ENCODE measurements around the gene TAF4. TPM values are rescaled to one million over a fixed set of nuclear protein-coding genes. Genes with fewer than 3 reads are reported as not detected.
"Not testable (repeated sequence)": the region's sequence is repeated elsewhere in the genome, so short reads cannot be mapped to it uniquely, and the experiment has no call there.

The TAF4 gene
- total RNA-seq, 1 donor from 2014 or later = 28.1 TPM

DNA sequence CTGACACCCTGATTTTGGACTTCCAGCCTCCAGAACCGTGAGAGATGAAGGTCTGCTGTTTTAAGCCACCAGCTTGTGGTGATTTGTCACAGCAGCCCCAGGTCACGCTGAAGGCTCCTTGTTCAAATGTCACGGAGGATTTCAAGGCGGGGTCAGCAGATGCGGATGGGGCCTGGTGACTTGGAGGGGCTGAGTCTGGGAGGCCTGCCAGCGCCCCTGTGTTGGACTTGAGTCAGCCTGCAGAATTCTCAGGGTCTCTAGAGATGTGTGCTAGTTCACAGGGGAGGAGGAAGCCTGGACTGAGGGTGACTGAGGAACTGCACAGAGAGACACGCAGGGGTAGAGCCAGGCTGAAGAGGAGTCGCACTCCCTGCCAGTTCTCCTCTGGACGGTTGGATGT lies 19.5 kb upstream of the TAF4 start:
- Mint-ChIP-seq H3K9me3 (no peaks in the 10 kb centered on the region), H3K4me3 (no peak overlapping the region), H3K36me3 (no peaks in the 10 kb centered on the region), H3K27ac (no peak overlapping the region), H3K27me3 (ENCODE audit: low read depth) (peaks cover 13% of the 10 kb centered on the region), H3K4me1 (no peaks in the 10 kb centered on the region)
- no peak for DNase-seq (ENCODE audit: low spot score in 2 of 2, unreplicated experiment in 2 of 2)
- TF ChIP-seq, protein P1, sequence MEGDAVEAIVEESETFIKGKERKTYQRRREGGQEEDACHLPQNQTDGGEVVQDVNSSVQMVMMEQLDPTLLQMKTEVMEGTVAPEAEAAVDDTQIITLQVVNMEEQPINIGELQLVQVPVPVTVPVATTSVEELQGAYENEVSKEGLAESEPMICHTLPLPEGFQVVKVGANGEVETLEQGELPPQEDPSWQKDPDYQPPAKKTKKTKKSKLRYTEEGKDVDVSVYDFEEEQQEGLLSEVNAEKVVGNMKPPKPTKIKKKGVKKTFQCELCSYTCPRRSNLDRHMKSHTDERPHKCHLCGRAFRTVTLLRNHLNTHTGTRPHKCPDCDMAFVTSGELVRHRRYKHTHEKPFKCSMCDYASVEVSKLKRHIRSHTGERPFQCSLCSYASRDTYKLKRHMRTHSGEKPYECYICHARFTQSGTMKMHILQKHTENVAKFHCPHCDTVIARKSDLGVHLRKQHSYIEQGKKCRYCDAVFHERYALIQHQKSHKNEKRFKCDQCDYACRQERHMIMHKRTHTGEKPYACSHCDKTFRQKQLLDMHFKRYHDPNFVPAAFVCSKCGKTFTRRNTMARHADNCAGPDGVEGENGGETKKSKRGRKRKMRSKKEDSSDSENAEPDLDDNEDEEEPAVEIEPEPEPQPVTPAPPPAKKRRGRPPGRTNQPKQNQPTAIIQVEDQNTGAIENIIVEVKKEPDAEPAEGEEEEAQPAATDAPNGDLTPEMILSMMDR (IDR thresholded peaks at IDR 0.05; ENCODE audit: unreplicated experiment) = no peak

DNA sequence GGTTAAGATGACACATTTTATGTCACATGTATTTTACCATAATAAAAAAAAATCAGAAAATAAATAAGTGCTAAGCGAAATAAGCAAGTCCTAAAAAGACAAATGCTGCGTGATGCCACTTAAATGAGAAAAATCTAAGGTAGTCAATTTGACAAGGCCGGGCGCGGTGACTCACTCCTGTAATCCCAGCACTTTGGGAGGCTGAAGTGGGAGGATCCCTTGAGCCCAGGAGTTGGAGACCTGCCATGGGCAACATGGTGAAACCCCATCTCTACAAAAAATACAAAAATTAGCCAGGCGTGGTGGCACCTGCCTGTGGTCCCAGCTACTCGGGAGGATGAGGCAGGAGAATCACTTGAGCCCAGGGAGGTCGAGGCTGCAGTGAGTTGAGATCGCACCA lies 18.5 kb upstream of the TAF4 start:
- not testable (repeated sequence) for H3K27ac Mint-ChIP-seq; H3K4me1 Mint-ChIP-seq; H3K4me3 Mint-ChIP-seq; H3K9me3 Mint-ChIP-seq; H3K36me3 Mint-ChIP-seq; DNase-seq (ENCODE audit: low spot score in 2 of 2, unreplicated experiment in 2 of 2)
- H3K27me3 Mint-ChIP-seq (ENCODE audit: low read depth) = peaks cover 13% of the 10 kb centered on the region

DNA sequence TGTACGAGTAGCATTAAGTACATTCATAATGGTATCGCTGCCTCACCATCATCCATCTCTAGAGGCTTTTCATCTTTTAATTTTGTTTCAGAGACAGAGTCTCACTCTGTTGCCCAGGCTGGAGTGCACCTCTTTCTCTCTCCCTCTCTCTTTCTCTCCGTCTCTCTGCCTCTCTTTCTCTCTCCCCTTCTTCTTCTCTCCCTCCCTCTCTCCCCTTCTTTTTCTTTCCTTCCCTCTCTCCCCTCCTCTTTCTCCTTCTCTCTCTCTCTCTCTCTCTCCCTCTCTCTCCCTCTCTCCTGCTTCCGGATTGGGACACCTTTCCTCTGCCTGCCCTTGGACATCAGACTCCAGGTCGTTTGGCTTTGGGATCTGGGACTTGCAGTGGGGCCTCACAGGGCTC lies 17.6 kb upstream of the TAF4 start:
- H3K4me1 Mint-ChIP-seq = no peaks in the 10 kb centered on the region
- peaks cover 16% of the 10 kb centered on the region for H3K27me3 Mint-ChIP-seq (ENCODE audit: low read depth)
- H3K36me3 Mint-ChIP-seq = no peaks in the 10 kb centered on the region
- H3K4me3 Mint-ChIP-seq = no peak overlapping the region
- TF ChIP-seq, protein P1 (IDR thresholded peaks at IDR 0.05; ENCODE audit: unreplicated experiment) = no peak
- no peak for DNase-seq (ENCODE audit: low spot score in 2 of 2, unreplicated experiment in 2 of 2)
- peaks cover 5% of the 10 kb centered on the region for H3K9me3 Mint-ChIP-seq
- H3K27ac Mint-ChIP-seq = no peak overlapping the region

DNA sequence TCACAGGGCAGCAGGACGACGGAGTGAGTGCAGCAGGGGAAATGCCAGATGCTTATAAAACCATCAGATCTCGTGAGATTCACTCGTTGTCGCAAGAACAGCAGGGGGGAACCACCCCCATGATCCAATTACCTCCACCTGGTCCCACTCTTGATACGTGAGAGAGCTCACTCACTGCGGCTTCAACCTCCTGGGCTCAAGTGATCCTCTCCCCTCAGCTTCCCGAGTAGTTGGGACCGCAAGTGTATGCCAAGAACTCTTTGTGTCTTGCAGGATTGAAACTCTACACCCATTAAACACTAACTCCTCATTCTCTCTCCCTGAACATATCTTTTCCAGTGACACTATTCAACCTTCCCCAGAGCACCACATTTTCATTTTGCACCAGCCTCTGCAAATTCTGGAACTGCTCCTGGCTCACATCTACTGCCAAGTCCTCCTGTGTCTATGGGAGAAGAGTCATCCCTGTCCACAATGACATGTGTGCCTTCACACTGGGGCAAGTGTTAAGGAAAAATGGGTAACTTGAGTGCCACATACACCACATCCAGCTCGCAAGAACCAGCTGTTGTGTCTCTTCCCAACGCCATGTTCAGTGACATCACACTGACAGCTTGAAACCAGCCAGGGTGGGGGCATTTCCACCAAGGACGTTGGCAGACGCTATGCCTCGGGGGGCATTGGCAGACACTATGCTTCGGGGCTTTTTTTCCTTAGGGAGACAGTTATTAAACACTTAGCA lies 14.7 kb upstream of the TAF4 start:
- Mint-ChIP-seq H3K27me3 (ENCODE audit: low read depth) (peaks cover 14% of the 10 kb centered on the region), H3K36me3 (peaks cover 3% of the 10 kb centered on the region), H3K4me3 (no peak overlapping the region), H3K27ac (no peak overlapping the region), H3K4me1 (no peaks in the 10 kb centered on the region), H3K9me3 (peaks cover 18% of the 10 kb centered on the region)
- TF ChIP-seq, protein P1 (IDR thresholded peaks at IDR 0.05; ENCODE audit: unreplicated experiment) = no peak
- DNase-seq (ENCODE audit: low spot score in 2 of 2, unreplicated experiment in 2 of 2) = no peak

DNA sequence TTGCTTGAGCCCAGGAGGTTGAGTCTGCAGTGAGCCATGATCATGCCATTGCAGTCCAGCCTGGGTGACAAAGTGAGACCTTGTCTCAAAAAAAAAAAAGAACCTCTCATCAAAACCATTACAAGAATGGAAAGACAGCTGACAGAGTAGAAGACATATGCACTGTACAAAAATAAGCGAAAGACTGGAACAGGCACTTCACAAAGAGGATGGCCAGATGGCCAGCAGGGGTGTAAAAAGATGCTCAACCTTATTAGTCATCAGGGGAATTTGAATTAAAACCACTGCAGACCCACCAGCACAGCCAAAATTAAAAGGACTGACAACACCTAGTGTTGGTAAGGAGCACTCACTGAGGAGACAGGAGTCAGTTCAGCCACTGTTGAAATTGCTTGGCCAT lies 13.5 kb upstream of the TAF4 start:
- Mint-ChIP-seq H3K27ac (no peak overlapping the region), H3K9me3 (peaks cover 25% of the 10 kb centered on the region), H3K4me3 (no peak overlapping the region), H3K36me3 (peaks cover 5% of the 10 kb centered on the region), H3K4me1 (no peaks in the 10 kb centered on the region), H3K27me3 (ENCODE audit: low read depth) (peaks cover 8% of the 10 kb centered on the region)
- TF ChIP-seq, protein P1 (IDR thresholded peaks at IDR 0.05; ENCODE audit: unreplicated experiment) = no peak
- no peak for DNase-seq (ENCODE audit: low spot score in 2 of 2, unreplicated experiment in 2 of 2)

DNA sequence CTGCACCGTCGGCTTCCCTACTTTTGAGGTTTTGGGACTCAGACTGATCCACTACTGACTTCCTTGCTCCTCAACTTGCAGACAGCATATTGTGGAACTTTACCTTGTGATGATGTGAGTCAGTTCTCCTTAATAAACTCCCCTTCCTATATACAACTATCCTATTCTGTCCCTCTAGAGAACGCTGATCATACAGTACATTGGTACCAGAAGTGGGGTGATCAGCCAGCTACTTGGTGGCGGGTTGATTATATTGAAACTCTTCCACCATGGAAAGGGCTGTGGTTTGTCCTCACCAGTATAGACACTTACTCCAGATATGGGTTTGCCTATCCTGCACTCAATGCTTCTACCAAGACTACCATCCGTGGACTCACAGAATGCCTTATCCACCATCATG lies 7.6 kb upstream of the TAF4 start:
- Mint-ChIP-seq H3K27ac (no peak overlapping the region), H3K27me3 (ENCODE audit: low read depth) (peaks cover 2% of the 10 kb centered on the region), H3K4me3 (no peak overlapping the region), H3K36me3 (peaks cover 5% of the 10 kb centered on the region), H3K4me1 (no peaks in the 10 kb centered on the region), H3K9me3 (peaks cover 32% of the 10 kb centered on the region)
- TF ChIP-seq, protein P1 (IDR thresholded peaks at IDR 0.05; ENCODE audit: unreplicated experiment) = no peak
- DNase-seq (ENCODE audit: low spot score in 2 of 2, unreplicated experiment in 2 of 2) = no peak

DNA sequence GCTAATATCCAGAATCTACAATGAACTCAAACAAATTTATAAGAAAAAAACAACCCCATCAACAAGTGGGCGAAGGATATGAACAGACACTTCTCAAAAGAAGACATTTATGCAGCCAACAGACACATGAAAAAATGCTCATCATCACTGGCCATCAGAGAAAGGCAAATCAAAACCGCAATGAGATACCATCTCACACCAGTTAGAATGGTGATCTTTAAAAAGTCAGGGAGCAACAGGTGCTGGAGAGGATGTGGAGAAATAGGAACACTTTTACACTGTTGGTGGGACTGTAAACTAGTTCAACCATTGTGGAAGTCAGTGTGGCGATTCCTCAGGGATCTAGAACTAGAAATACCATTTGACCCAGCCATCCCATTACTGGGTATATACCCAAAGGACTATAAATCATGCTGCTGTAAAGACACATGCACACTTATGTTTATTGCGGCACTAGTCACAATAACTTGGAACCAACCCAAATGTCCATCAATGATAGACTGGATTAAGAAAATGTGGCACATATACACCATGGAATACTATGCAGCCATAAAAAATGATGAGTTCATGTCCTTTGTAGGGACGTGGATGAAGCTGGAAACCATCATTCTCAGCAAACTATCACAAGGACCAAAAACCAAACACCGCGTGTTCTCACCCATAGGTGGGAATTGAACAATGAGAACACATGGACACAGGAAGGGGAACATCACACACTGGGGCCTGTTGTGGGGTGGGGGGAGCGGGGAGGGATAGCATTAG lies 6.2 kb upstream of the TAF4 start:
- not testable (repeated sequence) for H3K4me3 Mint-ChIP-seq; H3K27ac Mint-ChIP-seq; H3K27me3 Mint-ChIP-seq (ENCODE audit: low read depth); H3K36me3 Mint-ChIP-seq; DNase-seq (ENCODE audit: low spot score in 2 of 2, unreplicated experiment in 2 of 2)
- peaks cover 23% of the 10 kb centered on the region for H3K9me3 Mint-ChIP-seq
- peaks cover 13% of the 10 kb centered on the region for H3K4me1 Mint-ChIP-seq
